GM19372 (cell line): ENCODE data around the gene RASA2.
"Not testable (repeated sequence)": the region's sequence is repeated elsewhere in the genome, so short reads cannot be mapped to it uniquely, and the experiment has no call there.

Experiments
- ATAC-seq: cut with Tn5 transposase; IDR thresholded peaks from one replicate; pipeline ENCODE4 v1.9.1; 2021; ENCODE audit warnings: mild to moderate bottlenecking, low read depth, moderate library complexity; ENCODE audit not compliant: unreplicated experiment

The RASA2 gene

DNA sequence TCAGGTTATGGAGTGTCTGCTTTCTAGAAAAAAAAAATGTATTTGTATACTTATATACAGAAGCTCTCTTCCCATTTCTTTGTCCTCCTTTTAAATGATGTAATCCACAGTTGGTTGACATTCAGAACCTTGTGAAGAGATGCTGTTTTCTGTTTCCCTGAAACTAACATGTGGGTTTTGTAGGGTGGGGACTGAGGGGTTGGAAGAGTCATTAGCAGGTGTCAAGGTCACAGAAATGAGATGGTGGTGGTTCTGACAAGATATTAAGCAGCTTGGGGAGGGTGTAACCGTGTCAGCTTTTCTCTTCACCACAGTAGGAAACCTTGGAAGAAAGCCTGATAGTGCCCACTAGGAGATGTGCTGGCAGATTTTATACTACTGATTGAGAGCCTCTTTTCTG is 2.4 kb downstream of the RASA2 start:
- no peak for ATAC-seq

DNA sequence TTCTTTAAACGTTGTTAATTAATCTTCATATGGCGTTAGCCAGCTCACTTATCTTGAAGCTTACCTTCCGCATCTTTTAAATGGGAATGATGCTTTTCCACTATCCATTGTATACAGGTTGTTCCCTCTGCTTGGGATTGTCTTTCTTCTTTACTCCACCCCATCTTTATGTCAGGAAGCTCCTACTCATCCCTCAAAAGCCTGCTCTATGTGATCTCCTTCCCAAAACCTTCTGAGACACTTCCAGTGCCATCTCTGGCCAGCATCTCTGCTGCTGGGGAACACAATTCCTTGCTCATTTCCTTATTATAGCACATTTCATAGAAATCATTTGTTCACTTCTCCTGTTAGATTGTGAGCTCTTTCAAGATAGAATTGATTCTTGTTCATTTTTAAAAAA is 4.3 kb downstream of the RASA2 start:
- no peak for ATAC-seq

DNA sequence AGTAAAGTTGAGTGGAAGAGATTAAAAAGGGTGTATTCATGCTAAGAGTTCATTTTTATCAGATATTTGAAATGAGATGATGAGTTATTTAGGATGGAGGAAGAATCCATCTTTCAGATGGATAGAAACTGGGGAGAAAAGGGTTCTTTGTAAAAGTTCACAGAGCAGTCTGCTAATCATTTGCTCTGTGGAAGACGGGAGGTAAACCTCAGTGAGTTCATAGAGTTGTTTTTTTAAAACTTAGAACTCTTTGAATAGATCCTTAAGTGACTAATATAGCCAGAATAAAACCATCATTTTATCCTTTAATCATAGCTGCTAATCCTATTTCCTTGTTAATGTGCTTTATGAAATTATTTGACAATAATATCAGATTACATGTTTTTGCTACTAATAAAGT is 5.1 kb downstream of the RASA2 start:
- ATAC-seq, result no peak

DNA sequence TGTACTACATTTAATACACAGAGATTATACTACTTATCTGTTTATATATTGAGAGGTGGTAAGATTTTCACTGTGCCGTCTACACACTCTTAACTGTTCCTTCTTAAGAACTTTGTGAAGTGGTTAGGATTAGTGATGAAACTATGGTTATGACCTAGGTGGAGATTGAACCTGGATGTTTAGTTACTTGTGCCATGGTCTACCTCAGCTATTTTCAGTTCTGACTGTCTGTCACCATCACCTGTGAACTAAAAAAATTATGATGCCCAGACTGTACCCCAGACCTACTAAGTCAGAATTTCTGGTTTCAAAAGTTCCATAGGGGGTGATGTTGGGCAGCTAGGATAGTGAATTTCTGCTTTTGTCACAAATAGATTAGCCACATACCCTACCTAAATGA is 6.4 kb downstream of the RASA2 start:
- ATAC-seq, result no peak

DNA sequence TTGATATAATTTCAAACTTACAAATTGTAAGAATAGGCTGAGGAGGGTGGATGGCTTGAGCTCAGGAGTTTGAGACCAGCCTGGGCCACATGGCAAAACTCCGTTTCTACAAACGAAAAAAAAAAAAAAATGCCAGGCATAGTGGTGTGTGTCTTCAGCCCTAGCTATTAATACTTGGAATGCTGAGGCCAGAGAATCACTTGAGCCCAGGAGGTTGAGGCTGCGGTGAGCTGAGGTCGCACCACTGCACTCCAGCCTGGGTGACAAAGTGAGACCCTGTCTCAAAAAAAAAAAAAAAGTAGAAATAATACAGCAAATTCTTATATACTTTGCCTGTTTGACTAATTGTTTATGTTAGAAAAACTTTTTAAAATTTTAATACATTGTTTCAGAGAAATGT is 10.8 kb downstream of the RASA2 start:
- not testable (repeated sequence) for ATAC-seq

DNA sequence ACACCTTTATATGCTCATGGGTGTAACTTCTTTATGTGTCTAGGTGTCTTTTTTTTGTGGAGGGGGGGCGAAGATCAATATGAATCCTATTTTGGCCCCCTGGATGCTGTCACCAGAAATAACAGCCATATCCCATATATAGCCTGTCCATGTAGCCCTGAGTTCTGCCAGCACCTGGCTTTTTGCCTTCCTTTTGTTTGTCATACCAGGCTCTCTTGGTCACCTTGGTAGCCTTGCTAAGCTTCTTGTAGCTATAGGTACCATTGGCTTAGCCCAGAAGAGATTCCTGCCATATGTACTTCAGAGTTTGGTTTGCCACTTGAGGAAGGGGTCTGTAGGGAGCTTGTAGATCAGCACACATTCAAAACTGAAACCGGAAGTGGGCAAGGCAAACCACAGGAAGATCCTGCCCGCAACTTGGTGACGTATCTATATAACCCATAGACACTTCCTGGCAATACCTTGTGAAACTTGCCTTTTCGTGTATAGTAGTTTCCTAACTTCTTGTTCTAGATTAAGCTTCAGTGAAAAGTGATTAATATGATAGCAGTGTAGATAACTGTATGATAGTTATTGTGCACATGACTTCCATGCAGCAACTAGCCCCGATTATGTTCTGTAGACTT is 11.9 kb downstream of the RASA2 start:
- peak; percentile 97 for ATAC-seq

DNA sequence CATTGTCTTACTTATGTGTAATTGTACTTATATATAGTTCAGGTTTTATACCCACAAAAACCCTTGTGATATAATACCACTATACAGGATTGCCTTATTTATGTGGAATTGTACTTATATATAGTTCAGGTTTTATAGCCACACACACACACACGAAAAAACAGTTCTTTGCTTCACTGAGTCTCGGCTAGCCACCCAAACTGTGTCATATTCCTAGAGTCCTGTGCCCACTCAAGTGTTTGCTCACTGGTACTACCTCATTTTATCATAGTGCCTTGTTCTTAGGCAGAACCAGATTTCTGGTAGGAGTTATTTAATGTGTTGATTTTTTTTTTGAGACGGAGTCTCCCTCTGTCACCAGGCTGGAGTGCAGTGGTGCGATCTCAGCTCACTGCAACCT is 12.5 kb downstream of the RASA2 start:
- ATAC-seq, result peak; percentile 8

DNA sequence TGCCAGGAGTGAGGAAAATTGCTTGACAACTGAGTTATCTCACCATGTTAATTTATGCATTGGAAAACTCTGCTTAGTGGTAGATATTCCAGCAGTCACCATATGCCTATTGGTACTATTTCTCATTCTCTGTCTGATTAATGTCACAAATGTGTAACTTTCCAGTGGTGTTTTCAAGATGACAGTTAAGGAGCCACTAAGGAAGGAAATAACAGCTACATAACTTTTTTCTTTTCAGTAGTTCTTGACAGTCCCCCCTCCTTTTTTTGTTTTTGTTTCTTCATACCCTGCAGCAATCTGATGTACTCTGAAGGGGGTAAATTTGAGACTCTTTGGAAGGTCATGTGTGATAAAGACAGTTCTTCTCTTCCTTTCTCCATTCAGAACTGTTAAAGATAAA is 13.1 kb downstream of the RASA2 start:
- ATAC-seq, result no peak

DNA sequence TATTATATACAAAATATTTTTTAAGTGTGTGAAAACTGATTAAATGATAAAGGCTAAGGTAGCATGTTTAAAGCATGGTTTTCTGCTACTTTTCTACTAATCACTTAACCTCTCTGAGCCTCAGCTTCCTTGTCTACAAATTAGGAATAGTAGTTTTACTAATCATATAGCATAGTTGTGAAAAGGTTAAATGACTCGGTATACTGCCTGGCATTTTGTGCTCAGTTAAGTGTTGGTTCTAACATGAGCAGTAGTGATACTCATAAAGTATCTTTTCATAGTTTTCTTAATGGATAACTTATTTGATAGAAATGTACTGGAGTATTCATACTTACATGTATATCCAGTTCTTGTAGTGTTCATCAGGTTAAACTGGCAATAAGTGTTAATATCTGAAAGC is 13.6 kb downstream of the RASA2 start:
- ATAC-seq, result no peak

DNA sequence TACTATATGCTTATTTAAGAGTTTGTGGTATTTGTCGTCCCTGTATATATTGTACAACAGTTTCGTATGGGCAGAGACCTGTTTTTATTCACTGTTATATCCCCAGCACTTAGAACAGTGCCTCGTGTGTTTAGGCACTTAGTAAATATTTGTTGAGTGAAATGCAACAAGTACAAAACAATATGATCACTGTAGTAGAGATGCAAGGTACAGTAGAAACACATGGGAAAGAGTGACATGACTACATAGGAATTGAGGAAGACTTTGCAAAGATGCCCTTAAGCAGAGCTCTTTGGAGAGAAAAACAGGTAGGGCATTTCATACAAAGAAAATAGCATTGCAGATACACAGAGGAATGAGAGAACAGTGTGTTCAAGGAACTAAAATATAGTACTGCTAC is 18.3 kb downstream of the RASA2 start:
- ATAC-seq, result no peak

DNA sequence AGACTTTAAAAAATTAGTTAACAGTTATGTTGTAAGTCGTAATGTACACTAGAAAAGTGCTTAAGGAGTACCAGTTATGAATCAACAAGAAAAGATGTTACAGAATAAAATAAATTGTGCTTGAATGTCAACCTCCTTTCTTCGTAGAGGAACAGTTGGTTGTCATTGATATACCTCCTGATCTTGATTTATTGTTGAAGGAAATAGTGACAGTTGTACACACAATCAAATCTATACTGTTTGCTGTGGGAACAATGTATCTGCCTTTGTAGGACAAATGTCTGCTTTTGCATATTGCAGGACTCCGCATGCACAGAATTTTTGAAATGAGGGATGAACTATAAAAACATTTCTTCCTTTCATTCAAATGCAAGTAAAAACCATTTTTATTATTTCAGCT is 19.2 kb downstream of the RASA2 start:
- no peak for ATAC-seq

DNA sequence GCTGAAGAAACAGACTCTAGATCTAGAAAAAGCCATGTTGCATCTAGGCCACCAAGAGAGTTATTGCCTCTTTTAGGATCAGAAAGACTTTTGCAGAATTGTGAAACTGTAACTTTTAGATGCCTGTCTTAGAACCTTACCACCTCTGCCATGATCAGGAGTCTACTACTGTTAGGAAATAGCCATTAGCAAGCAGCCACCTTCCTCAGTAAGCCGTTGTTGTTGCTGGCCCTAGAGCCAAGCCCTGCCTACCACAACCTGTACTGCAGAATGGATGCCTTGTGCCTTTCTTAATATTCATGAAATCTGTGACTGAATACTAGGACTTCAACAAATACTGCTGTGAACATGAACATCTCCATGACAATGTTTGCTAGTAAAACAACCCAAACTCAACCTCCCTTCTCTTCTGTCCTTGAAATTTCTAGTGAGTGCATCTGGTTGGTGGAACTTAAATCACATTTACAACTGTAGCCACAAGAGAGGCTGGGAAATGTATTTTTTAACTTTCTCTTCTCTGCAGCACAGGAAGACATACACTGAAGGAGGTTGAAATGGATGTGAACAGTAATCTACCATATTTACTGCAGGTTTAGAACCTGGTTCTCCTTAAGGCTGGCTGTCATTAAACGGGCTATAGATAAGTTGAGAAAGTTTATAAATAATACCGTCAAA is 20.7 kb downstream of the RASA2 start:
- ATAC-seq, result no peak

DNA sequence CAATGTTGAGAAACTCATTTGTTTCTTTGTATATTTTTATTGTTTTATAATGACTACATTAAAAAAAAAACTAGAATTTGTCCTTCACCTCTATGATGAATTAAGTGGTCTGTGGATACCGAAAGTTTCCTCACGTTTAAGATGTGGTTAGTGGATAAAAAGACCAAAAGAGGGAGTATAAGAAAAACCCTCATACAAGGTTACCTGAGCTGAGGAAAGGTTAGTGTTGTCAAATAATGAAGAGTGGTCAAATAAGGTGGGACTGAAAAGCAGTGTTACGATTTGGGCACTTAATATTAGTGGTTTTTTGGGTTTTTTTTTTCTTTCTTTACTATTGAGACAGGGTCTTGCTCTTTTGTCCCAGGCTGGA is 21.2 kb downstream of the RASA2 start:
- ATAC-seq, result no peak

DNA sequence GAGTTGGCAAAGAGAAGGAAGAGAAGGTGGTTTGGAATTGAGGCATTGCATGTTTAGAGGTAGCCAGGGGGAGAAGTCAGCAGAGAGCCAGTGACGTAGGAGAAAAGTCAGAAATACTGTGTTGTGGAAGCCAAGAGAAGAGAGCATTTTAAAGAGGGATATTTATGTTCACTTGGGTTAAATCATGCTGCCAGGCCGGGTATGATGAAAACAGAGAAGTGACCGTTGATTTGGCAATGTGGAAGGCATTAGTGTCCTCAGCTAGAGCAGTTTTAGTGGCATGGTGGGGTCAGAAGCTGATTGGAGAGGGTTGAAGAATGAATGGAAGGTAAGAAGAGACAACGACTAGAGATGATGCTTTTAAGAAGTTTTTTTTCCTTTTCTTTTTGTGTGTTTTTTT is 24.5 kb downstream of the RASA2 start:
- no peak for ATAC-seq

DNA sequence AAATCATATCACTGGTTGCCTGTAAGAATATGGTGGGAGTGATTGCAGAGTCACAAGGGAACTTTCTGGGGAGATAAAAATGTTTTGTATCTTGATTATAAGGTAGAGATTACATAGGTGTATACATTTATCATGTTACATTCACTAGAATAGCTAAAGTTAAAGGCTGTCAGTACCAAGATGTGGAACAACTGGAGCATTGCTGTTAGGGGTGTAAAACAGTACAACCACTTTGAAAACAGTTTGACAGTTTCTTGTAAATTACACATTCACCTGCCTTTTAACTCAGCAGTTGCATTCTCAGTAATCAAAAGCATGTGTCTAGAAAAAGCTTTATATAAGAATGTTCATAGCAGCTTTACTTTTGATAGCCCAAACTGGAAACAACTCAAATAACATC is 27.6 kb downstream of the RASA2 start:
- ATAC-seq, result no peak

DNA sequence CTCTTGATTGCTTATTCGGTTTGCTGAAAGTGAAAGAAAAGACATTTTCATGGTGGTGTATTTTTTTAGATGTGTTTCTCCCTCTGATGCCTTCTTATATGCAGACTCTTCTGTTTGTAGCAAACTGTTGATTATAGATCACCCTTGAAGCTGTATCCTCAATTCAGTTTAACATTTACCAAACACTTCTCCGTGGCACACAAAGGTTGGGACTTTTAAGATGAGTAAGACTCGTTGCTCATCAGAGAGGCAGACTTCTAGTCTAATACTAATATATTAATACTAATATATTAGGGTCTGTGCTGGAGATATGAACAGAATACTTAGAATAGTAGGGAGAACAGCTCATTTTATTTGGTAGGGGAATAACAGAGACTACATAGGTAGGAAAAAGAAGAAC is 32.8 kb downstream of the RASA2 start:
- no peak for ATAC-seq

DNA sequence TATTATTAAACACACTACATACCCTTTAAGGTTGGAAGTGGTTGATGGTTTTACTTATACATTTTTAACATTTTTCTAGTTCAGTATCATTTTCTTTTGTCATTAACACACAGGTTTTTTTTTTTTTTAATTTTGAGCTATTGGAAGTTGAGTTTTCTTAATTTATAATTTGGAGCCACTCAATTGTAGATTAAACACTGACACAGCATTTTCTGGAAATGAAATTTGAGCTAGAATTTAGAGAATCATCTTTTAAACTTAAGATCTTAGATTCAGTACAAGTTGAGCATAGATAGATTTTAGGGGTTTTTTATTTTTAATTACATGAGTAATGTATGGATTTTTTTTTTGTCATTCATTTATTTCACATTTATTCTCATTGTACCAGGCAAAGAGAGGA is 35.0 kb downstream of the RASA2 start:
- no peak for ATAC-seq

DNA sequence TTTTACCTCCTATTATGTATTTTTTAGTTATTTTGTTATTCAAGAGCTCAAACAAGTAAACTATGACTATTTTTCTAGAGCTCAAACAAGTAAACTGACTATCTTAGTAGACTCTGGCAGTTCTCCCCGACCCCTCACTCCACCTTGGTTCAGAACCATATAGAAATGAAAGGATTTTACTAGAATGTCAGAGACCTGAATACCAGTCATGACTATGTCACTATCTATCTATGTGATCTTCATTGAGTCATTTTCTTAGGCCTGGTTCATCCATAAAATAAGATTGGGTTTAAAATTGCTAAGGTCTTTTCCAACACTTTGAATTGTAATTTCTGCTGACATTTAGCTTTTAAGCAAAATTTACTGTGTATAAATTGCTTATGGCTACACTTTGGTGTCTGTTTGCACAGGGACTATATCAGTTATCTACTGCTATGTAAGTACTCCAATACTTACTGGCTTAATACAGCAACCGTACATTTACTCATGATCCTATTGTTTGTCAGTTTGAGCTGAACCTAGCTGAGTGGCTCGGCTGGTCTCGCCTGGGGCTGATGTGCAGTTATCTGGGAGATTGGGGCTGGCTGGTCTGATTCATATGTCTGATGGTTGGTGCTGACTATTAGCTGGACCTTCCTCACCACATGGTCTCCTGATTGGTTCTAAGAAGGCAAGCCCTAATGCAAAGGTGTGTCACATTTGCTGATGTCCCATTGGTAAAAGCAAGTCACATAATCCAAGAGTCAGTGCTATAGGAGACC is 37.0 kb downstream of the RASA2 start:
- no peak for ATAC-seq

DNA sequence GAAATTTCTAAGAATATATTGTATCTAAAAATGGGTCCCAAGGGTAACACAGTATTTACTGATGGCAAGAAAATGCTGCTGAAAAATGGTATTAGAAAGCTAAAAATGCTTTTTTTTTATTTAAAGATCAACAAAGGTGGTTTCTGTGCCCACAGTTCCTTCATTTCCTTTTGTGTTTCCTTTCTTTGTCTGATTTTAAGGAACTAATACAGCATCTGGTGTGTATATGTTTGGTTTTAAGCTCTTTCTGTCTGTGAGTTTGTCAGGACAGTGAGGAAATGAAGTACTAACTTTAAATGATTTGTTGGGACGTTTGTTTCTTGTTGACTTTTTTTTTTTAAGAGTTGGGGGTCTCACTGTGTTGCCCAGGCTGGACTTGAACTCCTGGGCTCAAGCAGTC is 38.2 kb downstream of the RASA2 start:
- no peak for ATAC-seq

DNA sequence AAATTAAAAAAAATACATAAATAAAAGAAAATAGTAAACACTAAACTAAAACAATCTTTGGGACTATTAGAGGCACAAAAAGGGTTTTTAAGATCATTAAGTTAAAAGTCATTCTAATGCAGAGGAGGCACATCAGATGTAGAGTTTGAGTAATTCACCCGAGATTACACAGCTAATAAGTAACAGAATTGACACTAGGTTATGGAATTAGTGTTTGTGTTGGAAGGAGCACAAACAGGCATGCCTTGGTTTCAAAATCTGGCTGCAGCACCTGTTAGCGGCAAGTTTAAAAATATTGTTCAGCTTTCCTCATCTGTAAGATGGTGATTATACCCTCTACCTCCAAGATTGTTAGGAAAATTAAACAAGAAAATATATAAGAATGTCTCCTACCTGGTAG is 39.0 kb downstream of the RASA2 start:
- ATAC-seq, result no peak

DNA sequence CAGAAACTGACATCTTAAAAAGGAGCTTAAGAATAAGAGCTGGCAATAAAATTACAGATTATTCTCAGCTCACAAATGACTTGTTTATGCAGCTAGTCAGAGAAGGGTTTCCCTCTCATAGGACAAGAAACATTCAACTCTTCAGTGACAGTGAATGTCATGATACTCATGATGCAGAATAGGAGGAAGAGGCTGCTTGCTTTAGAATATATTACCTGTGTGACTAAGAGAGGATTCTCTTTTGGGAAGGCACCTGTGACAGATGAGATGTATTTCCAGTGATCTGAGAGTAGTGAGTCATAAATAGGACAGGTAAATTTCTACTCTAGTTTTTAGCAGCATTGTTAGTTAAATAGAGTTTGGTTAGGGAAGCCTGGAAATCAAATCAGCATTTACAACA is 39.9 kb downstream of the RASA2 start:
- no peak for ATAC-seq

DNA sequence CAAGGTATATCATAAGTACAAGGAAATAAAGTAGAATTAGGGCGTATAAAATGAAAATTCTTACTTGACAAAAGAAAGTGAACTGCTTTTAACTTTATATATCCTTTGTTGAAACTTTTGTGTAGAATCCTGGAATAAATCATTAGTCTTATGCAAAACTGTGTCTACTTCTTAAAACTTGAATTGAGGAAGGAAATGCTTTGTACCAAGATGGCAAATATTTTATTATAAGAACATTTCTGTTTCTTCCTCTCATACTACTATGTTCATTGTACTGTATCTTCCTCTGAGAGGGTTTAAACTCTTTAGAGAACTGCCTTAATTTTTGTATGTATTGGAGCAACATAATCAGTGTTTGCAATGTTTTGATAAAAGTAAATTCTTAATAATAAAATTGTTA is 42.0 kb downstream of the RASA2 start:
- no peak for ATAC-seq
